A204.1 (cell line): ENCODE measurements around the gene KIAA0586.
"Not testable (repeated sequence)": the region's sequence is repeated elsewhere in the genome, so short reads cannot be mapped to it uniquely, and the experiment has no call there.

Experiments
- FAIRE-seq: peaks from 2 replicates; lab custom pipeline; 2012; peaks lifted over from hg19 to GRCh38; lab: Jason Lieb, UNC

Gene KIAA0586

GRCh38 chr14:58427281-58428117 is at the start of gene KIAA0586, which contains the start of gene TIMM9:
KIAA0586 (plus strand) TSS chr14:58427719; CDS start chr14:58428265, 546 bp downstream.
TIMM9 (minus strand) TSS chr14:58427531; CDS start chr14:58411945, 15,586 bp downstream.
- peak; percentile 95 for FAIRE-seq

GRCh38 chr14:58390830-58391229 is 36.7 kb upstream of the KIAA0586 start:
- FAIRE-seq: no peak

- no peak for FAIRE-seq
These were observed 32.0 kb upstream of the KIAA0586 start for GRCh38 chr14:58395562-58395811.

GRCh38 chr14:58395812-58396788 is 31.4 kb upstream of the KIAA0586 start, which contains the start of gene TOMM20L:
TOMM20L (plus strand) TSS chr14:58395930; CDS start chr14:58395958, 28 bp downstream.
- FAIRE-seq: no peak

- no peak for FAIRE-seq
These were observed 30.4 kb upstream of the KIAA0586 start for GRCh38 chr14:58397156-58397555.

GRCh38 chr14:58398495-58398894 is 29.0 kb upstream of the KIAA0586 start:
- peak; percentile 78 for FAIRE-seq

- no peak for FAIRE-seq
These were observed 28.6 kb upstream of the KIAA0586 start for GRCh38 chr14:58398895-58399294.

- no peak for FAIRE-seq
These were observed 25.9 kb upstream of the KIAA0586 start for GRCh38 chr14:58401587-58401986.

GRCh38 chr14:58408681-58409215 is 18.8 kb upstream of the KIAA0586 start:
- no peak for FAIRE-seq

- no peak for FAIRE-seq
These were observed 12.7 kb upstream of the KIAA0586 start for GRCh38 chr14:58414845-58415244.

GRCh38 chr14:58415636-58416547 is 11.6 kb upstream of the KIAA0586 start:
- FAIRE-seq: no peak

GRCh38 chr14:58416934-58417333 is 10.6 kb upstream of the KIAA0586 start:
- FAIRE-seq: not testable (repeated sequence)

GRCh38 chr14:58426670-58427280 is 744 bp upstream of the KIAA0586 start:
- no peak for FAIRE-seq

- no peak for FAIRE-seq
These were observed 682 bp downstream of the KIAA0586 start for GRCh38 chr14:58428118-58428683.

GRCh38 chr14:58430156-58430555 is 2.6 kb downstream of the KIAA0586 start:
- FAIRE-seq: no peak

- no peak for FAIRE-seq
These were observed 12.0 kb downstream of the KIAA0586 start for GRCh38 chr14:58439476-58439875.

- no peak for FAIRE-seq
These were observed 17.1 kb downstream of the KIAA0586 start for GRCh38 chr14:58444627-58445026.

GRCh38 chr14:58455593-58456265 is 28.2 kb downstream of the KIAA0586 start:
- FAIRE-seq: no peak

- FAIRE-seq: no peak
These were observed 33.3 kb downstream of the KIAA0586 start for GRCh38 chr14:58460772-58461171.

GRCh38 chr14:58463147-58463546 is 35.6 kb downstream of the KIAA0586 start:
- FAIRE-seq: no peak
